OCI-LY1 (cell line): ENCODE data around the gene TMEM63B.

Experiments
- H2AFZ ChIP-seq: fragments of 200-600 bp; sonication (generic), shearing (Covaris generic); 2 replicates; pipeline ENCODE4 v1.6.0; 2014; ENCODE audit warnings: antibody characterized with exemption, mild to moderate bottlenecking, low read length
- H3F3A ChIP-seq: fragments of 200-600 bp; sonication (generic), shearing (Covaris generic); 2 replicates; pipeline ENCODE4 v1.6.0; 2014; ENCODE audit warnings: mild to moderate bottlenecking, antibody characterized with exemption, low read length, moderate library complexity; ENCODE audit not compliant: insufficient read depth
- H3K27ac ChIP-seq: fragments of 200-600 bp; sonication (generic); 2 replicates; pipeline ENCODE4 v1.5.1; 2014; ENCODE audit warnings: low read length, mixed run types, mild to moderate bottlenecking, low read depth; ENCODE audit not compliant: poor library complexity, severe bottlenecking
- H3K27me3 ChIP-seq: fragments of 200-600 bp; sonication (generic); 2 replicates; pipeline ENCODE4 v1.6.0; 2014; ENCODE audit warnings: antibody characterized with exemption, mild to moderate bottlenecking, low read length, moderate library complexity; ENCODE audit not compliant: insufficient read depth
- H3K36me3 ChIP-seq: fragments of 200-600 bp; sonication (generic); 2 replicates; pipeline ENCODE4 v1.6.1; 2014; ENCODE audit warnings: mild to moderate bottlenecking, antibody characterized with exemption, low read length, moderate library complexity, mixed read lengths; ENCODE audit not compliant: insufficient read depth
- H3K4me1 ChIP-seq: fragments of 200-600 bp; sonication (generic); 2 replicates; pipeline ENCODE4 v1.5.1; 2014; ENCODE audit warnings: mild to moderate bottlenecking, low read length, moderate library complexity; ENCODE audit not compliant: insufficient read depth, severe bottlenecking
- H3K4me2 ChIP-seq: fragments of 200-600 bp; sonication (generic), shearing (Covaris generic); 2 replicates; pipeline ENCODE4 v1.6.1; 2014; ENCODE audit warnings: low read length
- H3K4me3 ChIP-seq: fragments of 200-600 bp; sonication (generic); 2 replicates; pipeline ENCODE4 v1.5.1; 2014; ENCODE audit warnings: low read length, low read depth, mild to moderate bottlenecking, mixed read lengths; ENCODE audit not compliant: poor library complexity, severe bottlenecking
- H3K79me2 ChIP-seq: fragments of 200-600 bp; shearing (Covaris generic); 2 replicates; pipeline ENCODE4 v1.6.1; 2016; ENCODE audit warnings: mixed run types, low read length, mixed read lengths; ENCODE audit not compliant: insufficient read depth
- H3K9ac ChIP-seq: fragments of 200-600 bp; sonication (generic), shearing (Covaris generic); 2 replicates; pipeline ENCODE4 v1.6.1; 2014; ENCODE audit warnings: mild to moderate bottlenecking, low read length, mixed read lengths
- H3K9me2 ChIP-seq: fragments of 200-600 bp; sonication (generic), shearing (Covaris generic); 2 replicates; pipeline ENCODE4 v1.6.1; 2014; ENCODE audit warnings: low read depth, mild to moderate bottlenecking, low read length, mixed read lengths
- H3K9me3 ChIP-seq: fragments of 200-600 bp; shearing (Covaris generic); 2 replicates; pipeline ENCODE4 v1.6.1; 2014; ENCODE audit warnings: low read length, mixed read lengths
- H4K20me1 ChIP-seq: fragments of 200-600 bp; sonication (generic), shearing (Covaris generic); 2 replicates; pipeline ENCODE4 v1.6.0; 2016; ENCODE audit warnings: mild to moderate bottlenecking, low read length; ENCODE audit not compliant: insufficient read depth
- EZH2 ChIP-seq: fragments of 200-600 bp; sonication (generic), shearing (Covaris generic); IDR thresholded peaks from 2 replicates; pipeline ENCODE4 v1.8.0; 2017; ENCODE audit warnings: borderline replicate concordance, mixed run types, mild to moderate bottlenecking, antibody characterized with exemption, low read length, moderate library complexity, mixed read lengths
- TF ChIP-seq, protein P1 (sequence below): fragments of 200-600 bp; sonication (generic), shearing (Covaris generic); IDR thresholded peaks from 2 replicates; pipeline ENCODE4 v1.5.1; 2017; ENCODE audit warnings: mild to moderate bottlenecking, antibody characterized with exemption, low read length, moderate library complexity, mixed read lengths

The TMEM63B gene

DNA sequence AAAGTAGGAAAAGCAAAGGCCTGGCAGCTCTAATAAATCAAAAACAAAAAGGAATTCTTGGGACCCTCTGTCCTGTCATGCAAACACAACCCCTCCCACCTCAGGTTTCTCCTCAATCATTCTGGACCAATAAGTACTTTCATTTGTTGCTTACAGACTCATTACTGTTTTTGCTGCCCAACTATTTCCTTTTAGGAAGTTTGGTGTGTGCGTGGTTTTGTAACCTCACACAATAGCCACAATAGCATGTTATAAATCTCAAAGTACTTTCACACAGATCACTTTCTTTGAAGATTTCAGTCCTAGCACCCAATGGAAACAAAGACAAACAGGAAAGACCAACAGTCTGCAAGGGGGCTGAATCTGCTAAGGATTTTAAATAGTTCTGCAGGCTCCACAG is 4.6 kb upstream of the TMEM63B start:
- Histone ChIP-seq H3K27ac (no peak overlapping the region), H3K79me2 (peaks cover 93% of the 10 kb centered on the region), H3K9me2 (no peaks in the 10 kb centered on the region), H2AFZ (no peak overlapping the region), H3K27me3 (no peaks in the 10 kb centered on the region), H3K9ac (no peak overlapping the region; the same call in 1 of the 2 replicates), H3K36me3 (no peaks in the 10 kb centered on the region; the same call in 1 of the 2 replicates), H3K9me3 (no peaks in the 10 kb centered on the region), H3K4me1 (peaks cover 61% of the 10 kb centered on the region), H3F3A (no peaks in the 10 kb centered on the region), H3K4me3 (peak overlapping the region; percentile 25), H4K20me1 (no peaks in the 10 kb centered on the region), H3K4me2 (peak overlapping the region; percentile 44)
- no peak for TF ChIP-seq EZH2
- TF ChIP-seq, protein P1, sequence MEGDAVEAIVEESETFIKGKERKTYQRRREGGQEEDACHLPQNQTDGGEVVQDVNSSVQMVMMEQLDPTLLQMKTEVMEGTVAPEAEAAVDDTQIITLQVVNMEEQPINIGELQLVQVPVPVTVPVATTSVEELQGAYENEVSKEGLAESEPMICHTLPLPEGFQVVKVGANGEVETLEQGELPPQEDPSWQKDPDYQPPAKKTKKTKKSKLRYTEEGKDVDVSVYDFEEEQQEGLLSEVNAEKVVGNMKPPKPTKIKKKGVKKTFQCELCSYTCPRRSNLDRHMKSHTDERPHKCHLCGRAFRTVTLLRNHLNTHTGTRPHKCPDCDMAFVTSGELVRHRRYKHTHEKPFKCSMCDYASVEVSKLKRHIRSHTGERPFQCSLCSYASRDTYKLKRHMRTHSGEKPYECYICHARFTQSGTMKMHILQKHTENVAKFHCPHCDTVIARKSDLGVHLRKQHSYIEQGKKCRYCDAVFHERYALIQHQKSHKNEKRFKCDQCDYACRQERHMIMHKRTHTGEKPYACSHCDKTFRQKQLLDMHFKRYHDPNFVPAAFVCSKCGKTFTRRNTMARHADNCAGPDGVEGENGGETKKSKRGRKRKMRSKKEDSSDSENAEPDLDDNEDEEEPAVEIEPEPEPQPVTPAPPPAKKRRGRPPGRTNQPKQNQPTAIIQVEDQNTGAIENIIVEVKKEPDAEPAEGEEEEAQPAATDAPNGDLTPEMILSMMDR = no peak

DNA sequence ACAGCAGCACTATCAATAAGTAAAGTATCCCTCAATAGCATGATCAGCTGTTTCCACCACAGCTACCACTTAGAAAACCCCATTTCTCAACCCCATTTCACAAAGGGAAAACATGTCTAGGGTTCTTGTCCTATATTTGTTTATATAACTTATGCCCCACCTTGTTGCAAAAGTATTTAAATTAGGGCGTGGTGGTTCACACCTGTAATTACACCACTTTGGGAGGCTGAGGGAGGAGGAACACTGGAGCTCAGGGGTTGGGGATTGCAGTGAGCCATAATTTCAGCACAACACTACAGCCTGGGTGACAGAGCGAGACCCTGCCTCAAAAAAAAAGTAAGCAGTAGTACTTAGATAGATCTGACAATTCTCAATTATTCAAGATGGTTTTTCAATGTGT is 3.8 kb upstream of the TMEM63B start:
- peak overlapping the region; percentile 44; the same call in 1 of the 2 replicates for H3K4me2 ChIP-seq
- no peaks in the 10 kb centered on the region for H3K9me2 ChIP-seq
- H3K27me3 ChIP-seq = no peaks in the 10 kb centered on the region
- no peaks in the 10 kb centered on the region for H4K20me1 ChIP-seq
- peaks cover 85% of the 10 kb centered on the region for H3K79me2 ChIP-seq
- peaks cover 63% of the 10 kb centered on the region for H3K4me1 ChIP-seq
- no peaks in the 10 kb centered on the region for H3K9me3 ChIP-seq
- no peaks in the 10 kb centered on the region; the same call in 1 of the 2 replicates for H3K36me3 ChIP-seq
- H3K9ac ChIP-seq = no peak overlapping the region; the same call in 1 of the 2 replicates
- H3F3A ChIP-seq = no peaks in the 10 kb centered on the region
- peak overlapping the region; percentile 25 for H3K4me3 ChIP-seq
- TF ChIP-seq EZH2 = no peak
- TF ChIP-seq, protein P1 = no peak
- no peak overlapping the region for H3K27ac ChIP-seq
- H2AFZ ChIP-seq = no peak overlapping the region

DNA sequence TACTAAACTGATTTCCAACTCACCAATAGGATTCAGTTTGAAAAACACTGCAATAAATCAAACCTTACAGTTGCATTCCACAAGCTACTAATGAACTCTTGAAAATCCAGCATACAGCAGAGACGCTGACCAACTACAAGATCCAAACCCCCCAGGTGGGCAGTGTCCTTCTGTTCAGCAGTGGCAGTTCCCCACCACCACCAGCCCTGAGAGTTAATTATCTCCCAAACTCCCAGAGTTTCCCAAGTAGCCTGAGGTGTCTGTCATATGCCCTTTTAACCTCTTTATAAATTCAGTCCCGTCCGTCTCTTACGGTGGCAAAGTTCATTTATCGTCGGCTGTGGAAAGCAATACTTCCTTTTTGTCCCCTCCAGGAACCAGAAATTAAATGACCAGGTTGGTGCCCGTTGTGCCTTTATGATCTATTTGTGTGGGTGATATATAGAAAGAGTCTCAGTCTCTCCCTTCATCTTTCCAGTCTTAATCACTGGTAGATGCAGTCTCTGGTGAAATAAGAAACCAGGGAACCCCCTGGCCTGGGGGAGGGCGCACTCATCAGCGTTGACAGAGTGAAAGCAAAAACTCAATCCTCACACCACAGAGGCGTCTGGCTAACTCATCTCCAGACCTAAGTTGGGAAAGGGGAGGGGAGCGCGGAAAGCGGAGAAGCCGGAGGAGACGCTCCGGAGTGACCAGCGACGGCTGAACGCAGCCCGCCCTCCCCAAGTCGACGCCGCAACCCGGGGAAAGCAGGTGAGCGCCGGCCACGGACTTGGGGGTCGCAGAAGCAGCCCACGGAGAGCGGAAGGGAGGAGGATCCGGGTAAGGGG is 819 bp upstream of the TMEM63B start:
- Histone ChIP-seq H3K36me3 (no peaks in the 10 kb centered on the region; the same call in 1 of the 2 replicates), H4K20me1 (no peaks in the 10 kb centered on the region), H3K4me1 (peaks cover 60% of the 10 kb centered on the region)

More for the DNA sequence above, 819 bp upstream of the TMEM63B start:
- peak overlapping the region; percentile 47 for H3K27ac ChIP-seq
- H3K9ac ChIP-seq = peak overlapping the region; percentile 81
- H3K27me3 ChIP-seq = no peaks in the 10 kb centered on the region
- H3F3A ChIP-seq = no peaks in the 10 kb centered on the region
- no peak overlapping the region for H2AFZ ChIP-seq
- peaks cover 56% of the 10 kb centered on the region for H3K79me2 ChIP-seq
- no peaks in the 10 kb centered on the region for H3K9me3 ChIP-seq
- peak overlapping the region; percentile 97 for H3K4me2 ChIP-seq
- no peaks in the 10 kb centered on the region for H3K9me2 ChIP-seq
- TF ChIP-seq, protein P1 = no peak
- TF ChIP-seq EZH2 = no peak
- H3K4me3 ChIP-seq = peak overlapping the region; percentile 83
